WTC11 (cell line): Measurements from ENCODE around the gene POGK.

Experiments
- CBFB ChIP-seq: sonication (generic); formaldehyde crosslinking; IDR thresholded peaks from 2 replicates; pipeline ENCODE4 v1.8.1; 2022; ENCODE audit warnings: mild to moderate bottlenecking, low read depth, missing genetic modification reagents
- CTCF ChIP-seq: fragments of 200-600 bp; IDR thresholded peaks from 2 replicates; pipeline ENCODE4 v1.8.0; 2022; ENCODE audit warnings: antibody characterized with exemption
- ELF4 ChIP-seq: sonication (generic); formaldehyde crosslinking; IDR thresholded peaks from 2 replicates; pipeline ENCODE4 v1.8.1; 2022; ENCODE audit warnings: low read depth, mild to moderate bottlenecking, moderate library complexity, missing genetic modification reagents
- ESRRA ChIP-seq: sonication (generic); formaldehyde crosslinking; IDR thresholded peaks from 2 replicates; pipeline ENCODE4 v1.8.1; 2022; ENCODE audit warnings: mild to moderate bottlenecking, missing genetic modification reagents, borderline replicate concordance
- ETV6 ChIP-seq: sonication (generic); formaldehyde crosslinking; IDR thresholded peaks from 2 replicates; pipeline ENCODE4 v1.8.1; 2022; ENCODE audit warnings: mild to moderate bottlenecking, missing genetic modification reagents
- FOXP4 ChIP-seq: sonication (generic); formaldehyde crosslinking; IDR thresholded peaks from 2 replicates; pipeline ENCODE4 v1.8.0; 2022; ENCODE audit warnings: mild to moderate bottlenecking, missing genetic modification reagents
- JUN ChIP-seq: sonication (generic); formaldehyde crosslinking; IDR thresholded peaks from 2 replicates; pipeline ENCODE4 v1.8.0; 2023; ENCODE audit warnings: mild to moderate bottlenecking, missing genetic modification reagents
- KAT7 ChIP-seq: sonication (generic); formaldehyde crosslinking; IDR thresholded peaks from 2 replicates; pipeline ENCODE4 v1.8.1; 2023; ENCODE audit warnings: missing genetic modification reagents, mild to moderate bottlenecking, borderline replicate concordance
- NR1H2 ChIP-seq: sonication (generic); formaldehyde crosslinking; IDR thresholded peaks from 2 replicates; pipeline ENCODE4 v1.9.0; 2021; ENCODE audit warnings: mild to moderate bottlenecking, moderate library complexity, missing genetic modification reagents
- PREB ChIP-seq: sonication (generic); formaldehyde crosslinking; IDR thresholded peaks from 2 replicates; pipeline ENCODE4 v1.8.1; 2022; ENCODE audit warnings: mild to moderate bottlenecking, missing genetic modification reagents, moderate library complexity, borderline replicate concordance
- USF1 ChIP-seq: sonication (generic); formaldehyde crosslinking; IDR thresholded peaks from 2 replicates; pipeline ENCODE4 v1.8.0; 2022; ENCODE audit warnings: mild to moderate bottlenecking, missing genetic modification reagents
- ZNF121 ChIP-seq: sonication (generic); formaldehyde crosslinking; IDR thresholded peaks from 2 replicates; pipeline ENCODE4 v1.8.0; 2023; ENCODE audit warnings: missing genetic modification reagents
- ZNF416 ChIP-seq: fragments of 250-450 bp; sonication (Bioruptor Pico); IDR thresholded peaks from 2 replicates; pipeline ENCODE4 v1.9.0; 2021; ENCODE audit warnings: mild to moderate bottlenecking, inconsistent platforms
- ZNF423 ChIP-seq: fragments of 250-450 bp; sonication (Bioruptor Pico); IDR thresholded peaks from 2 replicates; pipeline ENCODE4 v2.1.2; 2022; ENCODE audit warnings: mild to moderate bottlenecking, moderate library complexity

- TF ChIP-seq ZNF416 (CRISPR knock-in tag) (no peak), CBFB (no peak), CTCF (no peak), USF1 (CRISPR knock-in tag) (no peak), NR1H2 (CRISPR knock-in tag) (no peak), ZNF423 (CRISPR knock-in tag) (no peak), PREB (CRISPR knock-in tag) (no peak), ETV6 (CRISPR knock-in tag) (no peak), ESRRA (CRISPR knock-in tag) (no peak), KAT7 (CRISPR knock-in tag) (no peak), JUN (no peak), ZNF121 (no peak), FOXP4 (CRISPR knock-in tag) (no peak), ELF4 (CRISPR knock-in tag) (no peak)
These were observed 27.6 kb upstream of the POGK start for GRCh38 chr1:166811691-166812090.
